Caco-2 (cell line): ENCODE measurements around the gene ECE1. TPM values are rescaled to one million over a fixed set of nuclear protein-coding genes. Genes with fewer than 3 reads are reported as not detected.

Experiments
- BruUV-seq: library from RNA; stranded (reverse); fragments of 400-500 nt; replicated peaks from 2 replicates; lab custom pipeline; 2021; lab: Mats Ljungman, UMichigan
- CTCF ChIA-PET: fragments of 300-600 bp; sonication (Branson Sonifier 250); formaldehyde crosslinking; loops from one replicate; lab custom pipeline; 2022; ENCODE audit warnings: antibody characterized with exemption; lab: Charles Lee
- POLR2A ChIA-PET: fragments of 300-600 bp; sonication (Branson Sonifier 250); formaldehyde crosslinking; loops from one replicate; lab custom pipeline; 2022; ENCODE audit warnings: antibody characterized with exemption; lab: Charles Lee
- DNase-seq, 2 experiments: peaks; one replicate each; pipeline versions ENCODE4 v3.0.0 to v3.0.0-alpha.2; 2020 to 2022
- H3K27me3 ChIP-seq: replicated peaks from 2 replicates; pipeline ENCODE4 v1.6.0; 2011; ENCODE audit warnings: low read length; ENCODE audit not compliant: control insufficient read depth, insufficient read depth
- H3K36me3 ChIP-seq: 2 replicates; pipeline ENCODE4 v1.5.1; 2011; ENCODE audit warnings: low read length; ENCODE audit not compliant: control insufficient read depth, insufficient read depth
- H3K4me1 ChIP-seq: fragments of 250-450 bp; sonication (Bioruptor Pico); 2 replicates; pipeline ENCODE4 v1.5.1; 2020; ENCODE audit warnings: mild to moderate bottlenecking
- H3K4me3 ChIP-seq: 2 replicates; pipeline ENCODE4 v1.5.1; 2011; ENCODE audit warnings: low read depth, mild to moderate bottlenecking, control low read depth, low read length
- H3K9me3 ChIP-seq: fragments of 250-450 bp; sonication (Bioruptor Pico); 2 replicates; pipeline ENCODE4 v1.5.1; 2020; ENCODE audit warnings: mild to moderate bottlenecking, moderate library complexity
- H3K27ac Mint-ChIP-seq: one replicate; pipeline ENCODE4 v1.8.0; 2022; ENCODE audit warnings: mixed read lengths; ENCODE audit not compliant: unreplicated experiment
- H3K27me3 Mint-ChIP-seq: one replicate; pipeline ENCODE4 v1.8.0; 2022; ENCODE audit warnings: mixed read lengths; ENCODE audit not compliant: insufficient read depth, unreplicated experiment
- H3K36me3 Mint-ChIP-seq: one replicate; pipeline ENCODE4 v1.8.0; 2022; ENCODE audit warnings: mild to moderate bottlenecking, mixed read lengths; ENCODE audit not compliant: insufficient read depth, unreplicated experiment
- H3K4me1 Mint-ChIP-seq: one replicate; pipeline ENCODE4 v1.8.0; 2022; ENCODE audit warnings: low read depth, mixed read lengths; ENCODE audit not compliant: unreplicated experiment
- H3K4me3 Mint-ChIP-seq: one replicate; pipeline ENCODE4 v1.8.0; 2022; ENCODE audit warnings: mild to moderate bottlenecking, moderate library complexity, mixed read lengths; ENCODE audit not compliant: unreplicated experiment
- H3K9me3 Mint-ChIP-seq: one replicate; pipeline ENCODE4 v1.8.0; 2022; ENCODE audit warnings: mixed read lengths; ENCODE audit not compliant: unreplicated experiment
- CTCF ChIP-seq, 2 experiments: fragments of 200-600 bp in 1 of 2; IDR thresholded peaks; 1 replicate in 1 of 2; 2 replicates in 1 of 2; pipeline versions ENCODE4 v1.5.1 to v1.8.0; 2011 to 2022; ENCODE audit warnings: antibody characterized with exemption in 1 of 2, control low read depth in 1 of 2, inconsistent platforms in 1 of 2, low read depth in 1 of 2, low read length in 1 of 2, mild to moderate bottlenecking in 1 of 2, moderate library complexity in 1 of 2; ENCODE audit not compliant: insufficient read depth in 1 of 2, severe bottlenecking in 1 of 2, unreplicated experiment in 1 of 2
- intact Hi-C: fragments of 100-400 bp; cut with micrococcal nuclease; formaldehyde crosslinking; loops from one replicate; pipeline ENCODE4 v1.10.0; 2022; ENCODE audit not compliant: unreplicated experiment
- total RNA-seq: library from RNA; stranded (reverse); gene quantifications from 2 replicates; pipeline ENCODE4 v1.2.3, GENCODE V29; 2022

ECE1 gene
- total RNA-seq, 1 experiment from 2014 or later = 50.2 TPM

- peaks cover 1% of the 10 kb centered on the region; the same call in 1 of the 2 replicates for H3K36me3 ChIP-seq
- H3K4me1 ChIP-seq = peaks cover 43% of the 10 kb centered on the region
- H3K4me3 ChIP-seq = no peak overlapping the region
- no peaks in the 10 kb centered on the region for H3K9me3 ChIP-seq
- ChIA-PET CTCF (no interaction called here), POLR2A (interaction anchor here (0.6 kb wide), 1 partner anchor 1128 kb away, joined by 3 read pairs; no protein-coding TSS in a partner anchor)
- no peak for TF ChIP-seq CTCF (IDR thresholded peaks at IDR 0.05; ENCODE audit: insufficient read depth in 1 of 2, low read depth in 1 of 2, low read length in 1 of 2, severe bottlenecking in 1 of 2, unreplicated experiment in 1 of 2)
- DNase-seq = no peak
- H3K36me3 Mint-ChIP-seq = peaks cover 11% of the 10 kb centered on the region
- H3K27ac Mint-ChIP-seq = no peak overlapping the region
- peaks cover 36% of the 10 kb centered on the region for H3K4me1 Mint-ChIP-seq
- H3K27me3 Mint-ChIP-seq = no peaks in the 10 kb centered on the region
- no peak overlapping the region for H3K4me3 Mint-ChIP-seq
- intact Hi-C loops = no loop called here
- no TSS peak for BruUV-seq
- H3K9me3 Mint-ChIP-seq = no peaks in the 10 kb centered on the region
- H3K27me3 ChIP-seq = no peaks in the 10 kb centered on the region
Observed at GRCh38 chr1:21323091-21323490, 32.8 kb upstream of the ECE1 start.

DNA sequence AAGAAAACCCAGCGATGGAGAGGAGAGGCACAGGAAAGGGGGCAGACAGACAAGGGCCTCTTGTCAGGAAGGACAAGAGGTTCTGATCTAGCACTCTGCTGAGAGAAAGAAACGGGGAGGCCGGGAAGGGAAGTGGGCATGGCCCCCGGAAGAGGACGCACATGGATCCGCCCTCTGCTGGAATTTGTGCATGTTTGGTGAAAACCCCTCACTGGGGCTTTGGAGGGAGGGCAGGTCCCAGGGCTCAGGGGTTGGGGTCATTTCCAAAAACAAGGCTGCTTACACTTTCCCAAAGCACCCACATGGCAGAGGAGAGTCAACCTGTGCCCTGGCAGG, 32.4 kb upstream of the ECE1 start:
- intact Hi-C loops = no loop called here
- peaks cover 11% of the 10 kb centered on the region for H3K36me3 Mint-ChIP-seq
- no TSS peak for BruUV-seq
- no peaks in the 10 kb centered on the region for H3K27me3 ChIP-seq
- H3K4me1 ChIP-seq = peaks cover 43% of the 10 kb centered on the region
- DNase-seq = no peak
- H3K4me1 Mint-ChIP-seq = peaks cover 36% of the 10 kb centered on the region
- H3K27me3 Mint-ChIP-seq = no peaks in the 10 kb centered on the region
- no peaks in the 10 kb centered on the region for H3K9me3 Mint-ChIP-seq
- POLR2A ChIA-PET = interaction anchor here (0.6 kb wide), 1 partner anchor 1129 kb away, joined by 3 read pairs; no protein-coding TSS in a partner anchor
- CTCF ChIA-PET = no interaction called here
- TF ChIP-seq CTCF (IDR thresholded peaks at IDR 0.05; ENCODE audit: insufficient read depth in 1 of 2, low read depth in 1 of 2, low read length in 1 of 2, severe bottlenecking in 1 of 2, unreplicated experiment in 1 of 2) = no peak
- H3K27ac Mint-ChIP-seq = no peak overlapping the region
- H3K9me3 ChIP-seq = no peaks in the 10 kb centered on the region
- H3K4me3 ChIP-seq = no peak overlapping the region
- H3K4me3 Mint-ChIP-seq = no peak overlapping the region
- no peaks in the 10 kb centered on the region; the same call in 1 of the 2 replicates for H3K36me3 ChIP-seq

DNA sequence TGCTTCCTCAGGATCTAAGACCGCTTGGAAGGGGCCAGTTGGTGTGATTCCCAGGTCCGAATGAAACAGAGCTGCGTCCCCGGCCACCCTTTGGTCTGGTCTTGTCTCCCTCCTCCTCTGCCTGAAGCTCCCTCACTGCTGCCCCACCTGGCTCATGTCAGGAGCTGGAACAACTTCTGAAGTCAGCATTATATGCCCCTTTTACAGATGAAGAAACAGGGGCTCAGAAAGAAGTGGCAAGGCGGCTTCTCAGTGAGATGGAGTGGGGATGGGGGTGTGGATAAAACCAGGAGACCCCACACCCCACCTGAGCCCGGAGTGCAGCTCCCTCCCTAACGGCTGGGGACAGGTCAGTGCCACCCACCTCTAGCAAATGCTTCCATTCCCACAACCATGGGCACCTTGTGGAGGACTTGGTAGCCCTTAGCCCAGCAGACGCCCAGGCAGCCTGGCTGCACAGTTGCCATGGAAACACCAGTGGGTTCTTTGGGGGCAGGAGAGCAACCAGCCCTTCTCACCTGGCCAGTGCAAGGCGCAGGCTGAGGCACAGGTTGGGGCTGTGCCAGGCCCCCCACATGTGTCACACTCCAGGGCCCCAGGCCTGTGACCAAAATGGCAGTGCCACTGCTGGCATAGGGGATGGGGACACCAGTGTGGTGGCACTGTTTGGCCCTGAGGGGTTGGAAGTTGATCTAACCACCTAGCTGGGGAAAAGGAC, 31.9 kb upstream of the ECE1 start:
- H3K36me3 ChIP-seq = no peaks in the 10 kb centered on the region; the same call in 1 of the 2 replicates
- no peaks in the 10 kb centered on the region for H3K9me3 ChIP-seq
- H3K4me3 Mint-ChIP-seq = no peak overlapping the region
- H3K27me3 ChIP-seq = no peaks in the 10 kb centered on the region
- no peak overlapping the region for H3K4me3 ChIP-seq
- peaks cover 43% of the 10 kb centered on the region for H3K4me1 ChIP-seq
- no peaks in the 10 kb centered on the region for H3K27me3 Mint-ChIP-seq
- ChIA-PET CTCF (no interaction called here), POLR2A (interaction anchor here (0.6 kb wide), 1 partner anchor 1129 kb away, joined by 3 read pairs; no protein-coding TSS in a partner anchor)
- H3K27ac Mint-ChIP-seq = no peak overlapping the region
- peaks cover 11% of the 10 kb centered on the region for H3K36me3 Mint-ChIP-seq
- TF ChIP-seq CTCF (IDR thresholded peaks at IDR 0.05; ENCODE audit: insufficient read depth in 1 of 2, low read depth in 1 of 2, low read length in 1 of 2, severe bottlenecking in 1 of 2, unreplicated experiment in 1 of 2) = no peak
- BruUV-seq = no TSS peak
- no peaks in the 10 kb centered on the region for H3K9me3 Mint-ChIP-seq
- DNase-seq = no peak
- peaks cover 36% of the 10 kb centered on the region for H3K4me1 Mint-ChIP-seq
- intact Hi-C loops = no loop called here
